PC-3 (cell line): Measurements from ENCODE around the gene GHRH. TPM values are rescaled to one million over a fixed set of nuclear protein-coding genes. Genes with fewer than 3 reads are reported as not detected.

ENCODE experiments used
- ATAC-seq: fragments of 200-7000 bp; cut with Tn5 transposase; 2 replicates; pipeline ENCODE4 v1.9.1; 2020; ENCODE audit warnings: mild to moderate bottlenecking, moderate library complexity
- BruUV-seq: library from RNA; stranded (reverse); fragments of 400-500 nt; replicated peaks from 2 replicates; lab custom pipeline; 2021; lab: Mats Ljungman, UMichigan
- CTCF ChIA-PET: fragments of 300-600 bp; sonication (Branson Sonifier 250); formaldehyde crosslinking; loops from one replicate; lab custom pipeline; 2022; ENCODE audit warnings: antibody characterized with exemption; lab: Charles Lee
- POLR2A ChIA-PET: fragments of 300-600 bp; sonication (Branson Sonifier 250); formaldehyde crosslinking; loops from one replicate; lab custom pipeline; 2022; ENCODE audit warnings: antibody characterized with exemption; ENCODE audit not compliant: unreplicated experiment; lab: Charles Lee
- DNase-seq: peaks from one replicate; pipeline ENCODE4 v3.0.0-alpha.2; 2015
- H2AFZ ChIP-seq: fragments of 300-600 bp; sonication (generic); 2 replicates; pipeline ENCODE4 v1.6.0; 2016; ENCODE audit warnings: antibody characterized with exemption, low read length
- H3F3A ChIP-seq: fragments of 300-600 bp; sonication (generic); one replicate; pipeline ENCODE4 v1.6.0; 2017; ENCODE audit warnings: antibody characterized with exemption, low read length, control low read depth, mild to moderate bottlenecking; ENCODE audit not compliant: unreplicated experiment
- H3K27ac ChIP-seq: fragments of 300-600 bp; sonication (generic); 2 replicates; pipeline ENCODE4 v1.5.1; 2016; ENCODE audit warnings: mild to moderate bottlenecking, low read length
- H3K27me3 ChIP-seq: fragments of 300-600 bp; sonication (generic); 2 replicates; pipeline ENCODE4 v1.6.1; 2016; ENCODE audit warnings: low read length, mixed read lengths
- H3K36me3 ChIP-seq: fragments of 300-600 bp; sonication (generic); 2 replicates; pipeline ENCODE4 v1.6.1; 2016; ENCODE audit warnings: low read depth, mixed run types, low read length, mixed read lengths
- H3K4me1 ChIP-seq: fragments of 300-600 bp; sonication (generic); 2 replicates; pipeline ENCODE4 v1.5.1; 2016; ENCODE audit warnings: low read length; ENCODE audit not compliant: insufficient read depth
- H3K4me2 ChIP-seq: fragments of 300-600 bp; sonication (generic); 2 replicates; pipeline ENCODE4 v1.6.0; 2016; ENCODE audit warnings: low read length
- H3K4me3 ChIP-seq: fragments of 300-600 bp; sonication (generic); 2 replicates; pipeline ENCODE4 v1.5.1; 2016; ENCODE audit warnings: mild to moderate bottlenecking, low read length, mixed read lengths
- H3K79me2 ChIP-seq: fragments of 300-600 bp; sonication (generic); 2 replicates; pipeline ENCODE4 v1.6.1; 2017; ENCODE audit warnings: low read length, mixed read lengths
- H3K9ac ChIP-seq: fragments of 300-600 bp; sonication (generic); 2 replicates; pipeline ENCODE4 v1.6.0; 2016; ENCODE audit warnings: mild to moderate bottlenecking, low read length
- H3K9me2 ChIP-seq: fragments of 300-600 bp; sonication (generic); replicated peaks from 2 replicates; pipeline ENCODE4 v1.6.1; 2016; ENCODE audit warnings: mixed run types, low read length, mixed read lengths
- H3K9me3 ChIP-seq: fragments of 300-600 bp; sonication (generic); 2 replicates; pipeline ENCODE4 v1.6.1; 2016; ENCODE audit warnings: low read length, mixed read lengths
- H4K20me1 ChIP-seq: fragments of 300-600 bp; sonication (generic); 2 replicates; pipeline ENCODE4 v1.6.1; 2016; ENCODE audit warnings: low read length, mixed read lengths
- EZH2 ChIP-seq: fragments of 300-600 bp; sonication (generic); IDR thresholded peaks from one replicate; pipeline ENCODE4 v1.6.1; 2017; ENCODE audit warnings: antibody characterized with exemption, mild to moderate bottlenecking, low read length; ENCODE audit not compliant: unreplicated experiment
- EZH2phosphoT487 ChIP-seq: fragments of 300-600 bp; sonication (generic); IDR thresholded peaks from 2 replicates; pipeline ENCODE4 v1.6.1; 2018; ENCODE audit warnings: mild to moderate bottlenecking, antibody characterized with exemption, low read length, borderline replicate concordance
- intact Hi-C: fragments of 100-400 bp; cut with micrococcal nuclease; formaldehyde crosslinking; loops from 2 replicates; pipeline ENCODE4 v1.9.0; 2023
- total RNA-seq: library from RNA; depleted of rRNA; stranded (reverse); fragments of >200 nt; gene quantifications from 2 replicates; pipeline ENCODE4 v1.2.3, GENCODE V29; 2014
- TF ChIP-seq, protein P1 (sequence below): fragments of 300-600 bp; sonication (generic); conservative IDR thresholded peaks from 2 replicates; pipeline ENCODE4 v1.5.1; 2017; ENCODE audit warnings: antibody characterized with exemption, low read depth, mild to moderate bottlenecking, low read length

GHRH gene
- total RNA-seq, 1 experiment from 2014 or later: not detected

DNA sequence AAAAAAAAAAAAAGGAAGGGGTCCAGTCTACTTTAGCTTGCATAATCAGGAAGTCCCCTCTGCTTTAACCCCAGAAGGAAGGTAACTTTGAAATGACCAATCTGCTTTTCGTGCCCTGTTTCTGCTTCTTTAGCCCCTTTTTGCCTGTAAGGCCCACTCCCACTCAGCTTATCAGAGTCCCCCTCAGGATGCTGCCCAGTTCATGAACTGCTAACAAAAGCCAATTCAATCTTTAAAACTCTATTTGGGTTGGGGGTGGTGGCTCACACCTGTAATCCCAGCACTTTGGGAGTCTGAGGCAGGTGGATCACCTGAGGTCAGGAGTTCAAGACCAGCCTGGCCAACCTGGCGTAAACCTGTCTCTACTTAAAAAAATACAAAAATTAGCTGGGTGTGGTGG, 12.3 kb downstream of the GHRH start:
- Histone ChIP-seq H3K4me1 (no peaks in the 10 kb centered on the region), H3K9me3 (no peaks in the 10 kb centered on the region), H3K9me2 (no peaks in the 10 kb centered on the region), H3K9ac (no peak overlapping the region), H4K20me1 (no peaks in the 10 kb centered on the region), H3K27ac (no peak overlapping the region), H3F3A (no peaks in the 10 kb centered on the region), H3K27me3 (no peaks in the 10 kb centered on the region), H3K36me3 (no peaks in the 10 kb centered on the region), H3K4me2 (no peak overlapping the region), H2AFZ (no peak overlapping the region), H3K79me2 (no peaks in the 10 kb centered on the region), H3K4me3 (no peak overlapping the region)
- ATAC-seq (no peak), DNase-seq (no peak)
- intact Hi-C loops: no loop called here
- no TSS peak for BruUV-seq
- CTCF ChIA-PET: no interaction called here
- TF ChIP-seq, protein P1, sequence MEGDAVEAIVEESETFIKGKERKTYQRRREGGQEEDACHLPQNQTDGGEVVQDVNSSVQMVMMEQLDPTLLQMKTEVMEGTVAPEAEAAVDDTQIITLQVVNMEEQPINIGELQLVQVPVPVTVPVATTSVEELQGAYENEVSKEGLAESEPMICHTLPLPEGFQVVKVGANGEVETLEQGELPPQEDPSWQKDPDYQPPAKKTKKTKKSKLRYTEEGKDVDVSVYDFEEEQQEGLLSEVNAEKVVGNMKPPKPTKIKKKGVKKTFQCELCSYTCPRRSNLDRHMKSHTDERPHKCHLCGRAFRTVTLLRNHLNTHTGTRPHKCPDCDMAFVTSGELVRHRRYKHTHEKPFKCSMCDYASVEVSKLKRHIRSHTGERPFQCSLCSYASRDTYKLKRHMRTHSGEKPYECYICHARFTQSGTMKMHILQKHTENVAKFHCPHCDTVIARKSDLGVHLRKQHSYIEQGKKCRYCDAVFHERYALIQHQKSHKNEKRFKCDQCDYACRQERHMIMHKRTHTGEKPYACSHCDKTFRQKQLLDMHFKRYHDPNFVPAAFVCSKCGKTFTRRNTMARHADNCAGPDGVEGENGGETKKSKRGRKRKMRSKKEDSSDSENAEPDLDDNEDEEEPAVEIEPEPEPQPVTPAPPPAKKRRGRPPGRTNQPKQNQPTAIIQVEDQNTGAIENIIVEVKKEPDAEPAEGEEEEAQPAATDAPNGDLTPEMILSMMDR: no peak
- TF ChIP-seq EZH2 (no peak), EZH2phosphoT487 (no peak)
- POLR2A ChIA-PET: no interaction called here

GRCh38 chr20:37247547-37247946, 14.1 kb downstream of the GHRH start:
- ATAC-seq (no peak), DNase-seq (no peak)
- H3K9me2 ChIP-seq: no peaks in the 10 kb centered on the region
- H3F3A ChIP-seq: no peaks in the 10 kb centered on the region
- H4K20me1 ChIP-seq: no peaks in the 10 kb centered on the region
- TF ChIP-seq EZH2phosphoT487 (no peak), EZH2 (no peak)
- TF ChIP-seq, protein P1: no peak
- peaks cover 17% of the 10 kb centered on the region for H3K36me3 ChIP-seq
- BruUV-seq: no TSS peak
- no peaks in the 10 kb centered on the region for H3K79me2 ChIP-seq
- no peak overlapping the region for H3K4me2 ChIP-seq
- no peaks in the 10 kb centered on the region for H3K27me3 ChIP-seq
- H2AFZ ChIP-seq: no peak overlapping the region
- H3K4me3 ChIP-seq: no peak overlapping the region
- intact Hi-C loops: no loop called here
- H3K9ac ChIP-seq: no peak overlapping the region
- no peaks in the 10 kb centered on the region for H3K4me1 ChIP-seq
- ChIA-PET POLR2A (no interaction called here), CTCF (no interaction called here)
- no peak overlapping the region for H3K27ac ChIP-seq
- H3K9me3 ChIP-seq: no peaks in the 10 kb centered on the region

GRCh38 chr20:37246736-37247135, 14.9 kb downstream of the GHRH start:
- Histone ChIP-seq H3K4me3 (no peak overlapping the region), H3K9me2 (no peaks in the 10 kb centered on the region), H3K4me2 (no peak overlapping the region), H3K9ac (no peak overlapping the region), H3F3A (no peaks in the 10 kb centered on the region), H3K79me2 (no peaks in the 10 kb centered on the region), H3K4me1 (no peaks in the 10 kb centered on the region), H4K20me1 (no peaks in the 10 kb centered on the region), H2AFZ (no peak overlapping the region), H3K36me3 (peaks cover 23% of the 10 kb centered on the region), H3K27me3 (no peaks in the 10 kb centered on the region), H3K27ac (no peak overlapping the region), H3K9me3 (no peaks in the 10 kb centered on the region)
- intact Hi-C loops: no loop called here
- ATAC-seq: no peak
- ChIA-PET POLR2A (no interaction called here), CTCF (no interaction called here)
- no TSS peak for BruUV-seq
- no peak for DNase-seq
- TF ChIP-seq EZH2phosphoT487 (no peak), EZH2 (no peak)
- TF ChIP-seq, protein P1: no peak
